Left colon (tissue), 2 donors: ENCODE results near the gene MLF1. TPM values are rescaled to one million over a fixed set of nuclear protein-coding genes. Genes with fewer than 3 reads are reported as not detected.

Experiments
- ATAC-seq: fragments of 200-7000 bp; cut with Tn5 transposase; one replicate; pipeline ENCODE4 v1.9.1; 2020; ENCODE audit warnings: mild to moderate bottlenecking, moderate library complexity
- DNase-seq, 2 donors: peaks; one replicate each; pipeline ENCODE4 v3.0.0-alpha.2; 2020
- intact Hi-C, 2 donors: fragments of 100-400 bp; cut with DNase I in 1 of 2; cut with micrococcal nuclease in 1 of 2; formaldehyde crosslinking; loops; one replicate each; pipeline versions ENCODE4 v1.11.2 to v1.14.0; 2022; cut with DNase I, micrococcal nuclease
- total RNA-seq, 2 donors: library from RNA; stranded (reverse); fragmentation: NEBNext Ultra II Directional; extraction: Animal tissue kit (Norgen Biotek cat#: 25700); gene quantifications; one replicate each; pipeline ENCODE4 v1.2.1, GENCODE V29; 2021
- donor health status: DM: no; HTN: no; CAD: no.
- donor health status: DM: yes; HTN: yes; CAD: no.

The MLF1 gene
- total RNA-seq, 2 donors from 2014 or later, result 3.9 to 6.0 TPM

DNA sequence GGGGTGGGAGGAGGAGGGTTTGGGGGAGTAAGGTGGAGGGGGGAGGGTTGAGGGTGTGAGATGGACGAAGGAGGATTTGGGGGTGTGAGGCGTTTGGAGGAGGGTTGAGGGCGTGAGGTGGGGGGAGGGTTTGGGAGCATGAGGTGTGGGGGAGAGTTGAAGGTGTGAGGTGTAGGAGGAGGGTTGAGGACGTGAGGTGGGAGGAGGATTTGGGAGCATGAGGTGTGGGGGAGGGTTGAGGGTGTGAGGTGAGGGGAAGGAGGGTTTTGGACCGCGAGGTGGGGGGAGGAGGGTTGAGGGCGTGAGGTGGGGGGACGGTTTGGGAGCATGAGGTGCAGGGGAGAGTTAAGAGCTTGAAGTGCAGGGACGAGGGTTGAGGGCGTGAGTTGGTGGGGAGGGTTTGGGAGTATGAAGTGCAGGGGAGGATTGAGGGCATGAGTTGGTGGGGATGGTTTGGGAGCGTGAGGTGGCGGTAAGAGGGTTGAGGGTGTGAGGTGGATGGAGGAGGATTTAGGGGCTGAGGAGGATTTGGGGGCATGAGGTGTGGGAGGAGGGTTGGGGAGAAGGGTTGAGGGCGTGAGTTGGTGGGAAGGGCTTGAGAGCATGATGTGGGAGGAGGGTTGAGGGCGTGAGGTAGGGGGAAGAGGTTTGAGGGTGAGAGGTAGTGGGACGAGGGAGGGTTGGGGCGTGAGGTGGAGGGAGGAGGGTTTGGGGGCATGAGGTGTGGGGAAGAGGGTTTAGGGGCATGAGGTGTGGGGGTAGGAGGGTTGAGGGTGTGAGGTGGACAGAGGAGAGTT lies 1.2 kb downstream of the MLF1 start:
- intact Hi-C loops, result no loop called here
- DNase-seq (no peak), ATAC-seq (no peak)

DNA sequence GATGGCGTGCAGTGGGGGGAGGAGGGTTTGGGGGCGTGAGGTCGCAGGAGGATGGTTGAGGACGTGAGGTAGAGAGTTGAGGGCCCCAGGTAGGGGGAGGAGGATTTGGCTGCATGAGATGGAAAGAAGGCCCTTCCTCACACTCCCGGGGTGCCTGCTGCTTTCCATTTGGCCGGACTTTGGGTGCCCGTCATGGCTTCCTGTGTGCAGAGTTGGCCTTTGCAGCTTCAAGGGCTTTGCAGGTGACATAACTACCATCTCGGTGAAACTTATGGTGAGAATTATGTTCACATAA lies 1.7 kb downstream of the MLF1 start:
- no peak for DNase-seq
- intact Hi-C loops, result no loop called here
- ATAC-seq, result no peak

DNA sequence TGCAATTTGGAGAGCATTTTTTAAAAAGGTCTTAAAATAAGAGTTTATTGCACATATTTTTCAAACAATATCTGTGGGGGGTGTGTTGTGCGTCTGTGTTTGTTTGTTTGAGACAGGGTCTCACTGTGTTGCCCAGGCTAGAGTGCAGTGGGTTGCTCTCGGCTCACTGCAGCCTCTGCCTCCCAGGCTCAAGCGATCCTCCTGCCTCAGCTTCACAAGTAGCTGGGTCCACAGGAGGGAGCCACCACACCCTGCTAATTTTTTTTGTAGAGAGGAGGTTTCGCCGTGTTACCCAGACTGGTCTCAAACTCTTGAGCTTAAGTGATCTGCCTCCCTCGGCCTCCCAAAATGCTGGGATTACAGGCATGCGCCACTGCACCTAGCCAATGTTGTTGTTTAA lies 2.7 kb downstream of the MLF1 start:
- ATAC-seq (no peak), DNase-seq (no peak)
- intact Hi-C loops, result no loop called here

DNA sequence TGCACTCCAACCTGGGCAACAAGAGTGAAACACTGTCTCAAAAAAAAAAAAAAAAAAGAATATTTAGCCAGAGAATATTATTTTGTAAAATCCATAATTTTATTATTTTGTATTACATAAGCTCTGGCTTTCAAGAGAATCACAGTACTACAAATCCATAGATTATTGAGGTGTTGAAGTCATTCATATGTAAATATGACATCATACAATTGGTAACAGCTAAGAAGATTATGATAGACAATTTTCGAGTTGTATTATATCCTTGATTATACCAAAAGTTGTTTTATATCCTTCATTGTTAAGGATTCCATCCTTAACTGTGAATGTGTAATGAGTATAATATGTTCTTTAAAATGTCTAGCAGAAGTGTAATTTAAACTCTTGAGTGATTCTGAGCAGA lies 3.7 kb downstream of the MLF1 start:
- DNase-seq (no peak), ATAC-seq (no peak)
- intact Hi-C loops, result no loop called here

DNA sequence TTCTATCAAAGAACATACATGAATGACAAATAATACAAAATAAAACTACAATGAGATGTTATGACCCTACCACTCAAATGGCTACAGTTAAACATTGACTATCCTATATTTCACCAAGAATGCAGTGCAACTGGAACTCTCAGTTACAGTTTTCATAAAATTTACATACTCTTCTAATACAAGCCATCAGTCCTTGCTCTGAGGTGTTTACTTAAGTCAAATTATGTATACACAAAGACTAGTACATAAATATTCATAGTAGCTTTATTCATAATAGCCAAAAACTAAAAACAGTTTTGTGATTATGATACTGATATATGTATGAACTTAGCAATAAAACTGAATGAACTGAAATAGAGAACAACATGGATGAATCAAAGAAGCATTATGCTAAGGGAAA lies 19.2 kb downstream of the MLF1 start:
- DNase-seq (no peak), ATAC-seq (no peak)
- intact Hi-C loops, result no loop called here

DNA sequence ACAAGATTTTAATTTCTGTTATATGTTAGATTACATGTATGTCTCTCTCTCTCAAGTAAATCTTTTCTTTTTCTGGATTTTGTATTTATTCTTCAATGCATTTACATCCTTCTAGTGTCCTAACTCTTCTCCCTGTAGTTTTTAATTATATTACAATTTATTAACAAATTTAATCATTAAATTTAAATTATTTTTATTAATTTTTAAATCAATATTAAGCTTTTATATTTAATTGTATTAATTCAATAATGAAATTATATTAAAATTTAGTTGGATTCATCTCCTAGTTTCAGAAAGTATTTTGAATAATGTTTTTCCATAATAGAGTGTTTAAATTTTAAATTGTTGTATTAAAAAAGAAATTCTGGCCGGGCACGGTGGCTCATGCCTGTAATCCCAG lies 29.8 kb downstream of the MLF1 start:
- DNase-seq (no peak), ATAC-seq (no peak)
- intact Hi-C loops, result loop anchor here in 1 of 2 donors (10.0 kb wide), 1 partner anchor 314 kb away; no protein-coding TSS in a partner anchor

DNA sequence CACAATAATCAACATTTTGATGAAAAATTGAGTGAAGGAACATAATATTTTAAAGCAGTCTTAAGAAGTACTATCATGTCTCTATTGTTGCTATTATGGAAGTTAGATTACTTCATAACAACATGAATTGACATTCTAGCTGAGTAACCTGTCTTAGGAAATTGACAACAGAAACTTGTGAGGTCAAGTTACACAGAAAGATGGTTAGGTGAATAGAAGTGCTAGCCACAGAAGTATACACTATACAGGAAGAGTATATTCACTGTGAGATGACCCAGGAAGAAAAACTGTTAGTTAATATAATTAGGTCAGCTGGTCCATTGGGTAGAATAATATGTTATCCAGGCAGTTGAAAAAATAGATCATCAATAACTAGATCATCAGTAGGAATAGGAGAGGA lies 31.2 kb downstream of the MLF1 start:
- no peak for DNase-seq
- intact Hi-C loops, result loop anchor here in 1 of 2 donors (10.0 kb wide), 1 partner anchor 313 kb away; no protein-coding TSS in a partner anchor
- ATAC-seq, result no peak

DNA sequence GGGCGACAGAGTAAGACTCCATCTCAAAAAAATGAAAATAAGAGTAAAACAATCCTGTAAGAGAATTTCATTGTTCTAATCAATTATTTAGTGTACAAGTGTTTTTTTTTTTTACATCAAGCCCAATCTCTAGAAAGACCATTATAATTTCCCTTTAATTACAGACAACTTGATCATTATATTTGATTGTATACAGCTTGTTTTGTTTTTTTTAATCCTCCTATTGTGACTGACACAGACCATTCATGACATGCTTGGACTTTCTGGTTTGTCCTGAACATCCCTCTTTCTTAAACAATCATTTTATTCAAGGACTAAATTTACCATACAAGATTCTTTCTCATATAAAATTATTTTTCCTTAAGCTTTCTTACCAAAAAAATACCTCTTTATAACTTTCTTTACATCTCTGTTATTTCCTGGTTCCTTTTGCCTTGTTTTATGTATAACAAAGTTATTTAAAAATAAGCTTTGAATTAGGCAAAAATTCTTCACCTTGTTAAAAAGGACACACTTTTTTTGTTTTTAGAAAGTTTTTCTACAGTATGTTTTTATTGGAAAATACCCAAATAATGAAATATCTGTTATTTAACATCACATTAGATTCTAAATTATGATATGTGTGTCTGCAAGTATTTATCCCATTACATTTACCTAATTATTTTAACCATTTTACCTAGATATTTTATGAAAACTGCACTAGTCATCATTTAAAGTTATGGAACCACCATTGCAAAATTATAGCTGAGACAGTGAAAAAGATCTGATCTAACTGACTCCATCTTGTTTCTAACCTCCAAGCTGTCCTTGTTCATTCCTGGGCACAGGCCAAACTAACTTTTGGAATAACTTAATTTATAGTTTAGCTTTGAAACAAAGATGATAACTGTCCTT lies 47.2 kb downstream of the MLF1 start:
- no peak for DNase-seq
- intact Hi-C loops, result no loop called here
- no peak for ATAC-seq

DNA sequence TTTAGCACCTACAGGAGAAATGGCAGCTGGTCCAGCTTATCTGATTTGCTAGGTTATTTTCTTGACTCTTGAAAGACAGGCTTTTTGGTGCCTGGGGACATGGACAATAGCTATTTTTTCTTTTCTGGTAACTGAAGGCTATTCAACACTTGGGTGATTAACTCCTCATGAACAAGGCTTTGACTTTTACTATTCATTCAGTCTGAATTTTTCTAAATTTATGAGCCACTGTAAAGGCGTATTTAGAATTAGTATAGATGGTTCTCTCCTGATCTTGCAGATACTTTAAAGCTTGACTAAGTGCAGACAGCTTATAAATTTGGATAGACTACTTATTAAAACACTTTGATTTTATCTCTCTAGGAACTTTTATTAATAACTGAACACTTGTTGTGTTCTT lies 54.9 kb downstream of the MLF1 start:
- DNase-seq (no peak), ATAC-seq (no peak)
- intact Hi-C loops, result no loop called here

DNA sequence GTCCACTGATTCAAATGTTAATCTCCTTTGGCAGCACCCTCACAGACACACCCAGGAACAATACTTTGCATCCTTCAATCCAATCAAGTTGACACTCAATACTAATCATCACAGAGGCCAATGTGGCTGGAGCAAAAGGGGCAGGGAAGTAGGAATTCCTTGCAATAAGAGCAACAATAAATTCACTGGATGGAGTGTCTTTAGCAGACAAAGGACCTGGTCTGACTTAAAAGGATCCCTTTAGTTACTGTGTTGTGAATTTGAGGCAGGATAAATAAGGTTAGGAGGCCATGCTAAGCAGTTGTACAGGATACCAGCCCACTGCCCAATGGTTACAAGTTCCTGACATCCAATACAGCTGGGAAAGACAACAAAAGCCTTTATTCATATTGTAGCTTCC lies 61.0 kb downstream of the MLF1 start:
- ATAC-seq, result no peak
- intact Hi-C loops, result no loop called here
- no peak for DNase-seq

DNA sequence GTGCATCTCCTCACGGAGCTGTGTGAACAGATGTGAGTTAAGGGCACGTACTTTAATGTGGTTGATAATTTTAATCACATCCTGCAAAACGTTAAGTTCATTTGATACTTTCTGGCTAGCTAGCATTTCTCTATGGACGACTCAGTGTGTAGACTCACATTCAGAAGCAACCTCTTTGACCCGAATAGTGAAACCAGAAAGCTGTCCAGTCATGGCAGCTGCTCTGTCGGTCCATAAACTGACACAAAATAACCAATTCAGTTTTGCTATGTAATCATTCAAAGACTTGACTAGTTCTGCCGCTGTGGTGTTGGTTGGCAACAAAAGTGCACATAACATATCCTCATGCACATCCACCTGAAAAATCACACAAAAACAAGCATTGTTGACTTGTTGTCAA lies 69.7 kb downstream of the MLF1 start:
- ATAC-seq, result no peak
- no peak for DNase-seq
- intact Hi-C loops, result no loop called here

DNA sequence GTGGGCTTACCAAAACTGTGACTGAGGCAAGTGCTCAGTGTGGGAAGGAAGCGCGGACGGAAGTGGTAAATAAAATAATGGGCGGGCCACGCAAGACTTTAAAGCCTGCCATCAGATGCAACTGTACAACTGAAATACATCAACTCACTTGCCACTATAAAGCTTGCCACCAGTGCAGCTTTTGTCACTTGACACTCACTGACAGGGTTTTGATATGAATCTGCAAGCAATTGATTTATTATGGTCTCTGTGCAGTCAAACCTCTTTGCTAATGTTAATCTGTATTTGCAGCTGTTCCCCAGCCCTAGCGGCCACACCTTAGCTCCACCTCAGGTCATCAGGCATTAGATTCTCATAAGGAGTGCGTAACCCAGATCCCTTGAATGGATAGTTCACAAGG lies 71.0 kb downstream of the MLF1 start:
- intact Hi-C loops, result no loop called here
- ATAC-seq (no peak), DNase-seq (no peak)

DNA sequence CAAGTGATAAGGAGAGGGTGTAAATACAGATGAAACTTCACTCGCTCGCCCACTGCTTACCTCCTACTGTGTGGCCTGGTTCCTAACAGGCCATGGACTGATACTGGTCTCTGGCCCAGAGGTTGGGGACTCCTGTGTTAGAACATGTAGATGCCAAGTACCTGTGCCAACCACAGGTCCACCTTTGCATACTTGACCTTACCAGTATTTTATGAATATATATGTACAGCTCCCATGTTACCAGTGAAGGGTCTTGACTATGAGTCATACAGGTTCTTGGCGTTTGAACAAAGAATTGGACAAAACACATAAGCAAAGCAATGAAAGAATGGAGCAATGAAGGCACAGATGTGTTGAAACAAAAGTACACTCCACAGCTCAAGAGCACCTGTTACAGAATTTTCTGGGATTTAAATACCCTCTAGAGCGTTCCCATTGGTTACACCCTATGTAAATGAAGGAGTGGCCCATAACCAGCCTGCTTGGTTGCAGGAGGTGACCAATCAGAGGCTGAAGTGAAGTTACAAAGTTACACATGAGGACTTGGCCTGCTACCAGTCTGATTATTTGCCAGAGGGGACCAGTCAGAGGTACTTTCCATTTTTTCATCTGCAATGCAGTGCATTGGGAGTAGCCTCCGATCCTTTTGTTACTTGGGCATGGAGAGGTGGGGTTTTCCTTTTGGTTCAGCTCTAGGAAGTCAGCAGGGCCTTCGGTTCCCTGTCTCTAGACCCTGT lies 71.6 kb downstream of the MLF1 start:
- no peak for DNase-seq
- intact Hi-C loops, result no loop called here
- no peak for ATAC-seq

DNA sequence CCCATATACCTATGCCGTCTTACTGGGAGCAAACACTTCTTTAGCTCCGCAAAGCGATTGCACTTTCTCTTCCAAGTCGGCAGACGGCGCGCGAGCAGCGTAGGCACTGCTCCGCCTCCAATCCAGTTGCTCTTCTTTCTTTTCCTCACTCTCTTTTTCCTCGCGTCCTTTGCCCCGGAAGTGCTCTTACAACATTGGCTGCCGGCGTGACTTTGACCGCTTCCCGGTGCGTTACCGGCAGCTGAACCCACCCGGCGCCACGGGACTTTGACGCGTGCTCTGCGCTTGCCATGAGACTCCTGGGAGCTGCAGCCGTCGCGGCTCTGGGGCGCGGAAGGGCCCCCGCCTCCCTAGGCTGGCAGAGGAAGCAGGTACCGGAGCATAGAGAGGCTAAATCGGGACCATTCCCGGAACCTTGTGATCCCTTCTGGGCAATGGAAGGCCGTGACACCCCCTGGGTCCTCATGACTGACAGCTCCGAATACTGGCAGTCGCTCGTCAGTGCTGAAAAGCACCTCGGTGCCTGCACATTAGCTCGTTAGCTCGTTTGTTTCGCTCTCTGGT lies 73.4 kb downstream of the MLF1 start, which contains the start of gene GFM1:
TSS of gene GFM1 (plus strand) at position 183 of the 564 bp plus-strand sequence. CDS start at position 291, 108 bp downstream.
- peak; percentile 100 for ATAC-seq
- intact Hi-C loops, result no loop called here
- DNase-seq, result peak; percentile 93 to 94

DNA sequence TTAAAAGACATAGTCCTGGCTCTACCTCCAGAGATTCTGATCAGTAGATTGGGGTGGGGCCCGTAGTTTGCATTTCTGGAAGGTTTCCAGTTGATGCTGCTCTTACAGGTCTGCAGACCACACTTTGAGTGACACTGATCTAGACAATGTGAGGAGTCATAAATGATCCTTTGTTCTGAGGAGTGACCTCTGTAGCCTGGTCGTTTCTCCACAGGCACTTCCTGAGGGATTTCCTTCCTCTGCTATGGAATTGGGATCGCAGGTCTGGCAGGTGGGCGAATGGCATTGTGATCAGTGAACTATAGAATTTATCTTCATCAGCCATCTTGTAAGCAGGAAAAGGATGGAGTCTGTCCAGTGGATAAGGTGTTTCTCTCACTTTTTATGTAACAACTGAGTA lies 78.8 kb downstream of the MLF1 start:
- DNase-seq (no peak), ATAC-seq (no peak)
- intact Hi-C loops, result no loop called here

DNA sequence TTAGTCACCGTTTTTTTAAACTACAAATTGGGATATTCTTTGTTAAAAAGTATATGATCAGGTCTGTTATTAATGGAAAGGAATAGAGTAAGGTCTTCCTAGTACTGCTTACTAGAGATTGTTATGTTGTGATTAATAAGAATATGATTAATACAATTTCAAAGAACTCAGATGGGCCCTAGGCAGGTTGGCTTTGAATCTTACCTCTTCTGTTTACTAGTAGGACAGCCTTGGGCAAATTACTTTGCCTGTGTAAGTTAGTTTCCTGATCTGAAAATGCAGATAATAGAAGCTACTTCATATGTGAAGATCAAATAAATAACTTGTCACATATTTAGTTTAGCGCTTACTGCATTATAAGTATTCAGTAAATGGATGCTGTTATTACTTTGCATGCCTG lies 80.2 kb downstream of the MLF1 start:
- ATAC-seq, result no peak
- intact Hi-C loops, result no loop called here
- DNase-seq, result no peak

DNA sequence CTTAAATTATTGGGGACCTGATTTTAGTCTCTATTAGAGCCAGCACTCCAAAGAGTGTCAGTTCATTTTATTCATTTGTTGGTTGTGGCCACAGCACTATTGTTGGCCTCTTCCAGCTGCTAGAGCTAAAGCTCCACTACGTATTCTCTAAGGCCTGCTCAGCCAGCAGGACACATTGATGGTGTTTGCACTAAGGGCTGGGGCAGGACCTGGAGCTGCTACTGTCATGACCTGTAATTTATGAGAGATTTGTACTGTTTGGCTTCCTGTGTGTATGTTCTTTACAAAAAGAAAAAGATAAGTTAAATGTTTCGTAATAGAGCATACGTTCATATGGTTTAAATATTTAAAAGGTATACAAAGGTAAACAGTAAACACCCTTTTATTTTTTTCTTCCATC lies 81.5 kb downstream of the MLF1 start:
- intact Hi-C loops, result no loop called here
- ATAC-seq (peak; percentile 85), DNase-seq (no peak)
